NK-92 (cell line): Measurements from ENCODE around the gene GIPC2.
"Not testable (repeated sequence)": the region's sequence is repeated elsewhere in the genome, so short reads cannot be mapped to it uniquely, and the experiment has no call there.

Source experiments
- DNase-seq: peaks from one replicate; lab custom pipeline; 2025; ENCODE audit not compliant: unreplicated experiment; lab: John Stamatoyannopoulos, UW

The GIPC2 gene

GRCh38 chr1:78036450-78036849 lies 9.3 kb upstream of the GIPC2 start:
- no peak for DNase-seq

GRCh38 chr1:78038071-78038470 lies 7.7 kb upstream of the GIPC2 start:
- DNase-seq = no peak

DNA sequence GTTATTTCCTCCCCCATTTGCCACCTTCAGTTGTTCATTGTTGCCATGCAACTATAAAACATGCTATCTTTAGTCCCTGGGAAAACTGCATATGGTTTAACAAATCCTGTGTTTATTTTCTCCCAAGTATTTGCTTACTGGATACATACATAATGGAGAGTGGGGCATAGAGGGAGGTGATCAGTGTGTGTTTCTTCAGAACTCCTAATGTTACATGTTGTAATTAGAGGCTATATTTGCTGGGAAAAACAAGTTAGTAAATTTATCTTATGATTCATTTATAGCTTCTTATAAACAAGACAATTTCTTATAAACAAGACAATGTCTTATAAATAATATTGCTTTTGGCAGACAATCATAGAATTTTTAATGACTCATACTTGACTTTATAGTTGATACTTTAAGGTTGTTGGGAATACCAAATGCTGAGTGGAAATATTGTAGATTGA lies 7.3 kb upstream of the GIPC2 start:
- DNase-seq = no peak

DNA sequence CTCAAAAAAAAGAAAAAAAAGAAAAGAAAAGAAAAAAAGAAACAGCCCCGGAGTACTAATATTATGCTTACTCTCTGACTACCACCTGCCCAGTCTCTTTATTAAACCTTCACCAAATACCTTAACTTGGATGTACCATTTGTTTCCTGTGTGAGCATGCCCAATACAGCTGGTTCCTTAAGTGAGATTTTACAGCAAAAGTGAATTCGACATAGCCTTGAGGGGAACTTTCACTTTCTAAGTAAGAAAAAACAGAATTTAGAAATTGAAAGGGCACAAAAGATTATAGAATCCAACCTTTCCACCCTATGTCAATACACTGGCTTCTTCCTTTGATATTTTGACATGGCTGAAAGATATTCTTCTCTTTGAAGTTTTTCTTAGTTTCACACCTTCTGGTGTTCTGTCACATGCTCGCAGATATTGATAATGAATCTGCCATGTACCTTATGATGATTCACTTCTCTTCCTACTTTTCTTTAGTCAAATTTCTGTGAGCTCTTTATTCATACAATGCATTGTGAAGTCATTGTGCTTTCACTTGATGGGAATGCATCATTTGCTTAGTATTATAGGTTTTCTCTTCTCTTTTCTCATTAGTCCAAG lies 5.2 kb upstream of the GIPC2 start:
- DNase-seq = no peak

DNA sequence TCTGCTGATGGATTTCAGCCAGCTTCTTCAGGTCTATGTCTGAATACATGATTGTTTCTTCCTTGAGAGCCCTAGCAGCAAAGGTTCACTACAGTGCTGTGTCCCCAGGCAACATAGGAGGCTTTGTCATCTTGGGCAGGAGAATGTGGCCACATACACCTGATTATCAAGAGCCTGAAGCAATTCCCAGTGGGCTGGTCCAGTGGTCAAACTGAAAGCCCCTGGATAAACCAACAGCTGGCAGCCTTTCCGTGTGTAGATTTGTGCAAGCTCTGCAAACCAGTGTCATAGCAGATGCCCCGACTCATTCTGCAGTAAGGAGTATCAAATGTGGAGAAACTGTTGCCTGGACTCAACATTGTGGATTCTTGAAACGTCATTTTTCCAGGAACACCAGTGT lies 2.3 kb upstream of the GIPC2 start:
- no peak for DNase-seq

- DNase-seq = no peak
These were observed 787 bp upstream of the GIPC2 start for GRCh38 chr1:78044796-78045562.

GRCh38 chr1:78045563-78045925 lies 222 bp upstream of the GIPC2 start:
- DNase-seq = no peak

- no peak for DNase-seq
These were observed 1.3 kb downstream of the GIPC2 start for GRCh38 chr1:78047106-78047505.

- DNase-seq = no peak
These were observed 1.9 kb downstream of the GIPC2 start for GRCh38 chr1:78047631-78048030.

DNA sequence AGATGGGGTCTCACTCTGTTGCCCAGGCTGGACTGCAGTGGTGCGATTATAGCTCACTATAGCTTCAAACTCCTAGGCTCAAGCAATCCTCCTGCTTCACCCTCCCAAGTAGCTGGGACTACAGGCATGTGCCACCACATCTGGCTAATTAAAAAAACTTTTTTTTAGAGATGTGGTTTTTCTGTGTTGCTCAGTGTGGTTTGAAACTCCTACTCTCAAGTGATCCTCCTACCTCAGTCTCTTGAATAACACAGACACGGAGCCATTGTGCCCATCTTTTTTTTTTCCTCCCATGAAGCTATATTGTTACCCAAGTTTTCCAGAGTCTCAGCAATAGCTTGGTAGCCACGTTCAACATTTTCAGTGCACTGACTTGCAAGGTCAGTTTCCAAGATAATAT lies 2.7 kb downstream of the GIPC2 start:
- no peak for DNase-seq

GRCh38 chr1:78049396-78049795 lies 3.6 kb downstream of the GIPC2 start:
- no peak for DNase-seq

- DNase-seq = no peak
These were observed 5.2 kb downstream of the GIPC2 start for GRCh38 chr1:78051005-78051404.

DNA sequence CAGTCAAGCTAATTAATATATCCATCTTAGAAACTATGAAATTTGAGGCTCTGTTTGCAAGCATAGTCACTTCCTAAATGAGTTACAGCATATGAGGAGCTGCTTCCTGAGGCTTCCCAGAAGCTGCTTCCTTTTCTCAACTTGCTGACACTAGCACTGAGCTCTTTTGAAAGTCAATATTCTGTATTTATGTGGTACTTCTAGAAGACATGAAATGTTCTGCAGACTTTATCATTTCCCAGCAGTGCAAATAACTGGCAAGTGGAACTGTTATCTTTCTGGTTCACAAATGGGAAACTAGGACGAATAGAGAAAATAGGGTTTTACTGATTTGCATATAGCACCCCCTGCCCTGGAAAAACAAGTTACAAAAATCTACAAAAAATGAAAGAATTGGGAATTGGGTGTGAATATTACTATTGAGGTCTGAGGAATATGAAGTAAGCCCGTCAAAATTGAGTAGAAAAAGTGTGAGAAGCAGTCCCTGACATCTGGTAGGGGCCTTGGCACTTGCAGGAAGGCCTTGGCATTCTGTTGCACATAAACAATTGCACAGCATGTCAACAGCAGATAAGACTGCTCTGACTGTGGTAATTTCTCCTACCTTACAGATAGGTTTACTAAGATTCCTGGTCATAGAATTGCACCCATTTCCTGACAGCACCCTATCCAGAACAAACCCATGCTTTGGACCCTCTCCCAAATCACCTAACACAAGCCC lies 7.1 kb downstream of the GIPC2 start:
- DNase-seq = no peak

- DNase-seq = no peak
These were observed 7.7 kb downstream of the GIPC2 start for GRCh38 chr1:78053498-78053897.

GRCh38 chr1:78054559-78054958 lies 8.8 kb downstream of the GIPC2 start:
- no peak for DNase-seq

GRCh38 chr1:78054972-78055371 lies 9.2 kb downstream of the GIPC2 start:
- no peak for DNase-seq

- no peak for DNase-seq
These were observed 9.9 kb downstream of the GIPC2 start for GRCh38 chr1:78055565-78056132.

DNA sequence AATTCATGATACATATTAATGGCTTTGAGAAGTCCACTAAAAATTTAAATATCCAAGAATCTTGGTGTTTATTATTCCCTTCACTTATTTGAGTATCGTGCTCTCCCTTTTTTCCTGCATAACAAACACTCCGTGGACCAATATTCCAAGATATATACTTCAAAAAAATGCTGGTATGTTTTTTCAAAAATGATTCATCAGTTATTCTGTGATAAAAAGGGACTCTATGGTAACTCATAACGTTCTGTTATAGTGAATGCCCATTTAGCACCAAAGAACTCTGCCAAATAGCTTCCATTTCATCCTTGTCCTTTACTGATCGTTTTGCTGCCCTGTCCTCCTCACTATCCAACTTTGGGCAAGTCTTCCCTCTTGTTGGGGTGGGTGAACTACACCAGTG lies 12.9 kb downstream of the GIPC2 start:
- no peak for DNase-seq

DNA sequence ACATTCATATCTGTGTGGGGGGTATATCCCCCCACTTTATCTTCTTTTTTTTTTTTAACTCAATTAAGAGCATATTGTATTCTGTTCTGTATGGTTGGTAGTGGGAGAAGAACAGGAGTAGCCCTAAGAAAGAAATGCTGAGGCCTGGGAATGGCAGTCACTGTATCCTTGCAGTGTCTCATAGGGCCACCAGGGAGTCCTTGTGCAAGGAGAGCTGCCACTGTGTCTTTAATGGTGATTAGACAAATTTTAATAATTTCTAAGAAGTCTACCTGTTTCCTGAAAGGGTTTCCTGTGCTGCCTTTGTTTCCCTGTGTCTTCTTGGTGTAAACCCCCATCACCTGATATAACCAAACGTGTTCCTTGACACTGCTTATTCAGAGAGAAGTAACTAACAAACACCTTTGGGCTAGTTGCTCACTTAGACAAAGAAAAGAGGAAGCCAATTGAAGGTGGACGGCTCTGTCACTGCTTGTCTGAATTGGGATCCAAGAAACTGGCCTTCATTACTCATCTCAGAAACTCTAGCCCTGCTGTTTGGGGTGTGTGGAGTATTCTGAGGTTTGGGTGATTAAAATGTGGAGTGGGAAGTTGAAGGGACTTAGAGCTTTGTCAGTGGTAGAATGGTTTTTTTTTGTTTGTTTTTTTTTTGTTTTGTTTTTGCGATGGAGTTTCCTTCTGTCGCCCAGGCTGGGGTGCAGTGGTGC lies 15.2 kb downstream of the GIPC2 start:
- DNase-seq = no peak

DNA sequence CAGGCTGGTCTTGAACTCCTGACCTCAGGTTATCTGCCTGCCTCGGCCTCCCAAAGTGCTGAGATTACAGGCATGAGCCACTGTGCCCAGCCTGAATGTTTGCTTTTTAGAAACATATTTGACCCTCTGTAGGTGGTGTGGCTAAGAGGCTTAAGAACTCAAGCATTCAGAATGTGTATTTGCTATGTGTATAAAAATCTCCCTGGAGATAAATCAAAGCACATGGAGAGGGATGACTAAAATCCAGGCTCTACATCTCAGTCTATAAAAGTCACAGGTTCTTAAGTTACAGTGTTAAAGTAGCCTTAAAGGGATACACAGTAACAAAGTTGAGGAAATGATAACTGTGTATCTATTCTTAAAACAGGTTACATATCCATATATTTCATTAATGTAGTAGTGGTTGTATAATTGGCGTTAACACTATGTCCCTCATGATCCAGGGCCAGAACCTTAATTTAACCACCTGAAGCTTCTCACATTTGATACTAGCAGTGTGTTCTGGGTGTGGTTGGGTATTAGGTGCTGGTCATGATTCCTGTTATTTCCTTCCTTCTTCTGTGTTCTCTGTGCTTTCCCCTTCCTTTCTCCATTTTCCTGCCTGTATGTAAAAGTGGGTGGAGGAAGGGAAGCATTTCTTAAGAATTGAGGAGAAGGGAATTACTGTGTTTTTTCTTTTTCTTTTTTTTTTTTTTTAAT lies 16.2 kb downstream of the GIPC2 start:
- DNase-seq = no peak

DNA sequence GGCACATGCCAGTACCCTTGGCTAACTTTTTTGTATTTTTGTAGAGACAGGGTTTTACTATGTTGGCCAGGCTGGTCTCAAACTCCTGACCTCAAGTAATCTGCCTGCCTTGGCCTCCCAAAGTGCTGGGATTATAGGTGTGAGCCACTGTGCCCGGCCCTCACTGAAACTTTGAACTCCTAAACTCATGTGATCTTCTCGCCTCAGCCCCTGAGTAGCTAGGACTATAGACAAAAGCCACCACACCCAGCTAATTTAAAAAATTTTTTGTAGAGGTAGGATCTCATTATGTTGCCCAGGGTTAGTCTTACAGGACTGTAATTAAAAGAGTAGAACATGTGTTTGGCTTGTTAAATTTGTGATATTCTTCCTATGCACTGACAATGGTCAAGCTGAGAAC lies 19.1 kb downstream of the GIPC2 start:
- DNase-seq = not testable (repeated sequence)
